GM23248 (cell line): ENCODE data around the gene SH3RF1.

ENCODE experiments used
- EZH2 ChIP-seq: fragments of 200-600 bp; sonication (generic); IDR thresholded peaks from 2 replicates; pipeline ENCODE4 v1.6.1; 2018; ENCODE audit warnings: antibody characterized with exemption, mild to moderate bottlenecking; ENCODE audit not compliant: insufficient read depth, poor library complexity, severe bottlenecking
- EZH2phosphoT487 ChIP-seq: fragments of 200-600 bp; sonication (generic); IDR thresholded peaks from 2 replicates; pipeline ENCODE4 v1.6.1; 2018; ENCODE audit warnings: antibody characterized with exemption, moderate library complexity, mild to moderate bottlenecking, low read depth; ENCODE audit not compliant: insufficient read depth

GRCh38 chr4:169282429-169283113, 11.8 kb upstream of the SH3RF1 start:
- TF ChIP-seq EZH2 (no peak), EZH2phosphoT487 (no peak)
